ENCODE data around the gene VAPA. TPM values are rescaled to one million over a fixed set of nuclear protein-coding genes. Genes with fewer than 3 reads are reported as not detected.
A peak's percentile ranks its signal among the peaks of the same experiment; 100 is the strongest.

Gene VAPA, protein sequence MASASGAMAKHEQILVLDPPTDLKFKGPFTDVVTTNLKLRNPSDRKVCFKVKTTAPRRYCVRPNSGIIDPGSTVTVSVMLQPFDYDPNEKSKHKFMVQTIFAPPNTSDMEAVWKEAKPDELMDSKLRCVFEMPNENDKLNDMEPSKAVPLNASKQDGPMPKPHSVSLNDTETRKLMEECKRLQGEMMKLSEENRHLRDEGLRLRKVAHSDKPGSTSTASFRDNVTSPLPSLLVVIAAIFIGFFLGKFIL
- total RNA-seq: 126 to 131 TPM (median 130 TPM) in 3 replicates

DNA sequence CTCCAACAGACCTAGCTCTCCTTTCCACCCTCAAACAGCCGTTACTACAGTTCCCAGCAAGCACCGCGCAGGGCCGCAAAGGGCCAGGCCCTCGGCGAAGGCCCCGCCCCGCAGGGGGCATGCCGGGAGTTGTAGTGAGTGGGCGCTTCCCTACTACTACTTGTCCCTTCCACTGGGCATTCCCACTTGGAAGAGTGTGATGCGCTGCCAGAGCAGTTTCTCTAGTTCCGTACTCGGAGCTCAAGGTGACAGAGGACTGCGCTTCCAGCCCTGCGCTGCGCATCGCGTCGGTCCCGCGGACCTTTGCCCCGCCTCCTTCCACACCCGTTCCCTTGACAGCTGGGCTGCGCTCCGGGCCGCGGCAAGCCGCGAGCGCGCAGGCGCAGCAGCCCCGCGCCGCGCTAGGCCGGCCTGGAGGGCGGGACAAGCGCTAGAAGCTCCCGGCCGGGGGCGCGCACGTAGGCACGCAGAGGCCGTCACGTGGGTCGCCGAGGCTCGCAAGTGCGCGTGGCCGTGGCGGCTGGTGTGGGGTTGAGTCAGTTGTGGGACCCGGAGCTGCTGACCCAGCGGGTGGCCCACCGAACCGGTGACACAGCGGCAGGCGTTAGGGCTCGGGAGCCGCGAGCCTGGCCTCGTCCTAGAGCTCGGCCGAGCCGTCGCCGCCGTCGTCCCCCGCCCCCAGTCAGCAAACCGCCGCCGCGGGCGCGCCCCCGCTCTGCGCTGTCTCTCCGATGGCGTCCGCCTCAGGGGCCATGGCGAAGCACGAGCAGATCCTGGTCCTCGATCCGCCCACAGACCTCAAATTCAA lies at the start of gene VAPA:
TSS of gene VAPA (plus strand) at position 491 of the 808 bp plus-strand sequence. CDS start at position 732, 241 bp downstream.
- Mint-ChIP-seq H3K4me1 (peaks cover 21% of the 10 kb centered on the region), H3K27ac (peak within 1 kb of the TSS; percentile 96), H3K36me3 (no peaks in the 10 kb centered on the region), H3K4me3 (peak within 1 kb of the TSS; percentile 92), H3K27me3 (ENCODE audit: low read depth) (peaks cover 6% of the 10 kb centered on the region), H3K9me3 (no peaks in the 10 kb centered on the region)
- peak; percentile 20 for TF ChIP-seq CTCF (IDR thresholded peaks at IDR 0.05; ENCODE audit: unreplicated experiment)
- DNase-seq (ENCODE audit: low spot score in 2 of 2, unreplicated experiment in 2 of 2): peak; percentile 91 to 92

GRCh38 chr18:9865764-9866490 lies 47.9 kb upstream of the VAPA start:
- Mint-ChIP-seq H3K27ac (no peak overlapping the region), H3K4me3 (no peak overlapping the region), H3K27me3 (ENCODE audit: low read depth) (no peaks in the 10 kb centered on the region), H3K9me3 (peaks cover 16% of the 10 kb centered on the region), H3K36me3 (peaks cover 11% of the 10 kb centered on the region), H3K4me1 (peaks cover 26% of the 10 kb centered on the region)
- no peak for DNase-seq (ENCODE audit: low spot score in 2 of 2, unreplicated experiment in 2 of 2)
- no peak for TF ChIP-seq CTCF (IDR thresholded peaks at IDR 0.05; ENCODE audit: unreplicated experiment)

- DNase-seq (ENCODE audit: low spot score in 2 of 2, unreplicated experiment in 2 of 2): no peak
- Mint-ChIP-seq H3K27me3 (ENCODE audit: low read depth) (peaks cover 5% of the 10 kb centered on the region), H3K4me1 (peaks cover 33% of the 10 kb centered on the region), H3K36me3 (peaks cover 11% of the 10 kb centered on the region), H3K9me3 (peaks cover 16% of the 10 kb centered on the region), H3K4me3 (no peak overlapping the region), H3K27ac (no peak overlapping the region)
- no peak for TF ChIP-seq CTCF (IDR thresholded peaks at IDR 0.05; ENCODE audit: unreplicated experiment)
Observed at GRCh38 chr18:9866627-9867026, 47.2 kb upstream of the VAPA start.

- H3K27ac Mint-ChIP-seq: no peak overlapping the region
- peaks cover 16% of the 10 kb centered on the region for H3K9me3 Mint-ChIP-seq
- TF ChIP-seq CTCF (IDR thresholded peaks at IDR 0.05; ENCODE audit: unreplicated experiment): no peak
- no peak overlapping the region for H3K4me3 Mint-ChIP-seq
- peaks cover 6% of the 10 kb centered on the region for H3K27me3 Mint-ChIP-seq (ENCODE audit: low read depth)
- peaks cover 11% of the 10 kb centered on the region for H3K36me3 Mint-ChIP-seq
- DNase-seq (ENCODE audit: low spot score in 2 of 2, unreplicated experiment in 2 of 2): no peak
- peaks cover 34% of the 10 kb centered on the region for H3K4me1 Mint-ChIP-seq
Observed at GRCh38 chr18:9867071-9867594, 46.7 kb upstream of the VAPA start.

DNA sequence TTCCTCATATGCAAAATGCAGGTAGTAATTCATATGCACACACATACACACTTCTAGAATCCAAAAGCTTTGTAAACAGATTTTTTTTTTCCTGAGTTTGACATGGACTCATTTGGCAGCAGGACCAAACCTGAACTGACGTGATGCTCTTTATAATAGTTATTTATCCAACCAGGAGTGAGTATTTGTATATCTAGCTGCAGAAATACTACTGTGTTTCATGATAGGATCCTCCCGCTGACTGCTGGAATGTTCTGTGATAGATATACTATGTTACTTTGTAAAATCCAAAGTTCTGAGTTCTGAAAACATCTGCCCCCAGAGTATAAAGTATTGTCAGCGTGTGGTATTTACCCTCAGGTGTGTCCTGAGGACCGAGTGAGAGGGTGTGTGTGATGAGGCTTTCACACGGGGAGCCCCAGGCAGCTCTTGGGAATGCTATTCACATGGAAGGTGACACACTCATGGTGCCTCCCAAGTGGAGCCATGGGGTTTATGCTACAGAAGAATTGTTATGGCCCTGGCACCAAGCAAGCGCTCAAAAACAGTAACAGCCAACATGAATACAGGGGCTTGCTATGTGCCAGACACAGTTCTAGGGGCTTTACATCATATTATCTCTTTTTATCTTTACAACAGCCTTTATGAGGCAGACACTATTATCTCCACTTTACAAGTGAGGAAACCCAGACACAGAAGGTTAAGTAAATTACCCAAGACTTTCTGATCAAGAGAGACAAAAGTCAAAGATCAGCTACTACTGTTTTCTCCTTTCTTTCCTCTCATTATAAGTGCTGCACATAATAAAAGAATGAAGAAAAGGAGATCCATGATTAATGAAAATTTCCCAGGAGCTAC lies 44.7 kb upstream of the VAPA start:
- H3K4me1 Mint-ChIP-seq: peaks cover 34% of the 10 kb centered on the region

More for the DNA sequence above, 44.7 kb upstream of the VAPA start:
- Mint-ChIP-seq H3K27me3 (ENCODE audit: low read depth) (peaks cover 9% of the 10 kb centered on the region), H3K27ac (peak overlapping the region; percentile 41), H3K9me3 (peaks cover 16% of the 10 kb centered on the region), H3K36me3 (peaks cover 11% of the 10 kb centered on the region), H3K4me3 (no peak overlapping the region)
- DNase-seq (ENCODE audit: low spot score in 2 of 2, unreplicated experiment in 2 of 2): no peak
- TF ChIP-seq CTCF (IDR thresholded peaks at IDR 0.05; ENCODE audit: unreplicated experiment): no peak

All from mesothelial cell of epicardium (in vitro differentiated cells).